Calu3 (cell line): ENCODE data around the gene SDHA. TPM values are rescaled to one million over a fixed set of nuclear protein-coding genes. Genes with fewer than 3 reads are reported as not detected.

Experiments
- BruUV-seq: library from RNA; stranded (reverse); fragments of 400-500 nt; replicated peaks from 2 replicates; lab custom pipeline; 2021; lab: Mats Ljungman, UMichigan
- CTCF ChIA-PET: fragments of 300-600 bp; sonication (Branson Sonifier 250); formaldehyde crosslinking; loops from one replicate; lab custom pipeline; 2022; ENCODE audit warnings: antibody characterized with exemption; lab: Charles Lee
- DNase-seq: peaks from one replicate; pipeline ENCODE4 v3.0.0; 2022
- H3K27ac Mint-ChIP-seq: one replicate; pipeline ENCODE4 v1.8.0; 2022; ENCODE audit warnings: mixed read lengths; ENCODE audit not compliant: unreplicated experiment
- H3K27me3 Mint-ChIP-seq: one replicate; pipeline ENCODE4 v1.8.0; 2022; ENCODE audit warnings: mixed read lengths; ENCODE audit not compliant: unreplicated experiment
- H3K36me3 Mint-ChIP-seq: one replicate; pipeline ENCODE4 v1.8.0; 2022; ENCODE audit warnings: mild to moderate bottlenecking, moderate library complexity, mixed read lengths; ENCODE audit not compliant: insufficient read depth, unreplicated experiment
- H3K4me1 Mint-ChIP-seq: one replicate; pipeline ENCODE4 v1.8.0; 2022; ENCODE audit warnings: mild to moderate bottlenecking, low read depth, mixed read lengths; ENCODE audit not compliant: unreplicated experiment
- H3K4me3 Mint-ChIP-seq: one replicate; pipeline ENCODE4 v1.8.0; 2022; ENCODE audit warnings: mild to moderate bottlenecking, low read depth, moderate library complexity, mixed read lengths; ENCODE audit not compliant: unreplicated experiment
- H3K9me3 Mint-ChIP-seq: one replicate; pipeline ENCODE4 v1.8.0; 2022; ENCODE audit warnings: low read depth, mixed read lengths; ENCODE audit not compliant: unreplicated experiment
- intact Hi-C: fragments of 100-400 bp; cut with micrococcal nuclease; formaldehyde crosslinking; loops from one replicate; pipeline ENCODE4 v1.10.0; 2022; ENCODE audit not compliant: unreplicated experiment
- total RNA-seq: library from RNA; stranded (reverse); gene quantifications from 2 replicates; pipeline ENCODE4 v1.2.3, GENCODE V29; 2022
- TF ChIP-seq, protein P1 (sequence below): fragments of 200-600 bp; IDR thresholded peaks from one replicate; pipeline ENCODE4 v1.8.0; 2022; ENCODE audit warnings: antibody characterized with exemption; ENCODE audit not compliant: unreplicated experiment

The SDHA gene
- total RNA-seq, 1 experiment from 2014 or later, result 96.9 TPM

DNA sequence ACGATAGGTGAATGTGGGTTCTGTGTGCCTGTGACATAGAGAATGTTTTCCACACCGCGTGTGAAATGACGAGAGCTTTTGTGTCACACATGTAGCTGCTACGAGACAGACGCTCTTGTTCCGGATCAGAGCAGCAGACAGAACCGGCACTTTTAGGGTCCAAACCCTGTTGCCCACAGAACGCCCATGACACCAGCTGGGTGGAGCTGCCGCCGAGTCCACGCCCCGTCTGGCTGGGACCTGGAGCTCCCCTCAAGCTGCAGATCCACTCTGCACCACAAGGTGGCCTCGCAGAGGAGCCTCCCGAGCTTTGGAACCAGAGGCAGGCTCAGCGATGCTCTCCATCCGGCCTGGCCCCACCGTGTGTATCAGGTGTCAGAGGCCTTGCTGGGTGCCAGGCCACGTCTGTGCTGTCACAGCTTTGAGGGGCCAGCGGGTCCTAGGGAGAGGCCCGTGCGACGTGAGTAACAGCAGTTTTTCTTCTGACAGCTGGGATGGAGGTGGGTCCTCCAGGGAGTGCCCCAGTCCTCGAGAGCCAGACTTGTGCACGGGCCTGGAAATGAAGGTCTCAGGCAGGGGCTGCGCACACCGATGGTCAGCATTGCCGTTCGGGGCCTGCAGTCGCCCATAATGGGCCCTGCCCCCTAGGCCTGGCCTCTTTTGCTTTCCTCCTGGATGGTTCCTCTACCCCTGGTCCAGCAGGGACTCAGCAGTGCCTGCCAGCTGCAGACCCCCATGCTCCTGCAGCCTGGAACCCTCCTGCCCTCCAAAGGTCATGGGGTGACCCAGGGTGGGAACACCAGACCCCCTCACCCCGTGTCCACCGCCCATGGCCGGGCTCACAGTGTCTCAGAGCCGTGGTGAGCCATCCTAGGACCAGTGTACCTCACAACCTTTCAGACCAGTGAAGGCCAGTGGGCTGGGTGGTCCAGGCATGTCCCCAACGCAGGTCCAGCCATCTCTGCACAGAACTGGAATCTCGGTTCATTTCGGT is 29.3 kb upstream of the SDHA start:
- intact Hi-C loops, result no loop called here
- peak overlapping the region; percentile 56 for H3K4me3 Mint-ChIP-seq
- BruUV-seq, result no TSS peak
- no peaks in the 10 kb centered on the region for H3K36me3 Mint-ChIP-seq
- peak; percentile 91 for DNase-seq
- H3K4me1 Mint-ChIP-seq, result peaks cover 9% of the 10 kb centered on the region
- peaks cover 34% of the 10 kb centered on the region for H3K27me3 Mint-ChIP-seq
- CTCF ChIA-PET, result interaction anchor here (0.5 to 1.1 kb wide), 7 partner anchors 14 to 423 kb away, joined by 3 to 11 read pairs (median 4); partner anchors contain the start of genes CCDC127, CEP72, PDCD6 and SDHA
- TF ChIP-seq, protein P1, sequence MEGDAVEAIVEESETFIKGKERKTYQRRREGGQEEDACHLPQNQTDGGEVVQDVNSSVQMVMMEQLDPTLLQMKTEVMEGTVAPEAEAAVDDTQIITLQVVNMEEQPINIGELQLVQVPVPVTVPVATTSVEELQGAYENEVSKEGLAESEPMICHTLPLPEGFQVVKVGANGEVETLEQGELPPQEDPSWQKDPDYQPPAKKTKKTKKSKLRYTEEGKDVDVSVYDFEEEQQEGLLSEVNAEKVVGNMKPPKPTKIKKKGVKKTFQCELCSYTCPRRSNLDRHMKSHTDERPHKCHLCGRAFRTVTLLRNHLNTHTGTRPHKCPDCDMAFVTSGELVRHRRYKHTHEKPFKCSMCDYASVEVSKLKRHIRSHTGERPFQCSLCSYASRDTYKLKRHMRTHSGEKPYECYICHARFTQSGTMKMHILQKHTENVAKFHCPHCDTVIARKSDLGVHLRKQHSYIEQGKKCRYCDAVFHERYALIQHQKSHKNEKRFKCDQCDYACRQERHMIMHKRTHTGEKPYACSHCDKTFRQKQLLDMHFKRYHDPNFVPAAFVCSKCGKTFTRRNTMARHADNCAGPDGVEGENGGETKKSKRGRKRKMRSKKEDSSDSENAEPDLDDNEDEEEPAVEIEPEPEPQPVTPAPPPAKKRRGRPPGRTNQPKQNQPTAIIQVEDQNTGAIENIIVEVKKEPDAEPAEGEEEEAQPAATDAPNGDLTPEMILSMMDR, result peak; percentile 90
- H3K27ac Mint-ChIP-seq, result no peak overlapping the region
- no peaks in the 10 kb centered on the region for H3K9me3 Mint-ChIP-seq

DNA sequence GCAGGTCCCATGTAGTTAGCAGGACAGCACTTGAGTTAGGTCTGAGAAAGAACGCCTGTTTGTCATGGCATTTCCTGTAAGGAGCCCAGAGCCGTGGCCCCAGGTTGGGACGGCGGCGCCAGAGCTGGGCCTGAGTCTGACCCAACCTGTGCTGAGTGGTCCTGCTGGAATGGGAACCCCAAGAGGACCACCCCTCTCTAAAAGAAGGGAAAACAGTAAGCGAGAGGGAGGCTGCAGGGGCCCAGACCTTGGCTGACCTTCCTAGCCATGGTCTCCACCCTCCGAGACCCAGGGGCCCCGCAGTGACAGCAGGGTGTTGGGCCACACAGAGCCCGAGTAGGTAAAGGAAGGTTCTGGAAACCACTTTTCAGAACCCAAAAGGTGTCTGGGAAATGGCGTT is 28.6 kb upstream of the SDHA start:
- H3K9me3 Mint-ChIP-seq, result no peaks in the 10 kb centered on the region
- H3K36me3 Mint-ChIP-seq, result no peaks in the 10 kb centered on the region
- TF ChIP-seq, protein P1, result no peak
- H3K4me1 Mint-ChIP-seq, result peaks cover 9% of the 10 kb centered on the region
- intact Hi-C loops, result no loop called here
- BruUV-seq, result no TSS peak
- no peak for DNase-seq
- no peak overlapping the region for H3K4me3 Mint-ChIP-seq
- H3K27ac Mint-ChIP-seq, result no peak overlapping the region
- H3K27me3 Mint-ChIP-seq, result peaks cover 27% of the 10 kb centered on the region
- CTCF ChIA-PET, result no interaction called here

DNA sequence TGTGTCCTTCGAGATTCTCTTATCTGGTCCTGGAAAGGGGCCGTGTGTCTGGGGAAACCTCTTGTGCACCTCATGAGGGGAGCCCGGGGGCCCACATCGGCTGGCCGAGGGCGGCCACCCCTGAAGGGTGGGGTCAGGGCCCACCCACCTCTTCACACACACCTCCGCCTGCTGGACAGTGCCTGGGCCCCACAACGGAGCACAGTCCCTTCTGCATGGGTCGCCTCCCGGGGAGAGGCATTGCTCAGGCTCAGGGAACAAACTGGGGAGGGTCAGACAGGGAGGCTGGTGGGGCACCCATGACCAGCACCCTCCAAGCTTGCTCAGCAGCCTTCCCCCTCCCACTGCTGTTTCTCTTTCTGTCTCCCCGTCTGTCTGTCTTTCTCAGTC is 28.1 kb upstream of the SDHA start:
- Mint-ChIP-seq H3K27ac (no peak overlapping the region), H3K4me3 (no peak overlapping the region), H3K4me1 (peaks cover 9% of the 10 kb centered on the region), H3K9me3 (no peaks in the 10 kb centered on the region), H3K27me3 (peaks cover 22% of the 10 kb centered on the region), H3K36me3 (no peaks in the 10 kb centered on the region)
- BruUV-seq, result no TSS peak
- TF ChIP-seq, protein P1, result no peak
- CTCF ChIA-PET, result no interaction called here
- intact Hi-C loops, result no loop called here
- DNase-seq, result no peak

DNA sequence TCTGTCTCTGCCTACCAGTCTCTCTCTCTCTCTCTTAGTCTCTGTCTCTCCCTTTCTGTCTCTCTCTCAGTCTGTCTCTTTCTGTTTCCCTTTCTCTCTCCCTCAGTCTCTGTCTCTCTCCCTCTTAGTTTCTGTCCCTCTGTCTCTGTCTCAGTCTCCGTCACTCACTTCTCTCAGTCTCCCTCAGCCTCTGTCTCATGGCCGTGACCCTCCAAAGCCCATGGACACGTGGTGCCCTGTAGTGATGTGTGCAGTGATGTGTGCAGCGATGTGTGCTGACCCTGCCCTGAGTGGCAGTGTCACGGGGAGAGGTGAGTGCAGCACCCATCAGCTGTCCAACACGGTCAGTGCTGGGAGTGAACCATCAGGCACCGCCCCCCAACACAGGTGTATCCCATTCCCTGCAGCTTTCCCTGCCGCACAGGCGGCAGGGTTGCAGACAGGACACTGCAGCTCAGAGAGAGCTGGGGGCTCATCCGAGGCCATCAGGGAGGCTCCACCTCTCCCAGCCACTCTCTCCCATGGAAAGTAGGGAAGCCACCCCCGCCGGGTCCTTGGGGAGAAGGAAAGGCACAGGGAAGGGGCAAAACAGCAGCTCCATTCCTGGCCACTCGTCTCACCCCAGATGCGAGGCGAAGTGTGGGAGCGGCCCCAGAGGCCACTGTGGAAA is 27.6 kb upstream of the SDHA start:
- H3K9me3 Mint-ChIP-seq, result no peaks in the 10 kb centered on the region
- H3K4me1 Mint-ChIP-seq, result peaks cover 9% of the 10 kb centered on the region
- DNase-seq, result no peak
- peaks cover 17% of the 10 kb centered on the region for H3K27me3 Mint-ChIP-seq
- H3K36me3 Mint-ChIP-seq, result no peaks in the 10 kb centered on the region
- CTCF ChIA-PET, result no interaction called here
- H3K4me3 Mint-ChIP-seq, result no peak overlapping the region
- TF ChIP-seq, protein P1, result no peak
- no peak overlapping the region for H3K27ac Mint-ChIP-seq
- BruUV-seq, result no TSS peak
- intact Hi-C loops, result no loop called here
